Gastrocnemius medialis (tissue), 4 donors: Measurements from ENCODE around the gene ZC3H15. TPM values are rescaled to one million over a fixed set of nuclear protein-coding genes. Genes with fewer than 3 reads are reported as not detected.

Experiments
- ATAC-seq, 2 donors: fragments of 150-250 bp; one replicate each; pipeline ENCODE4 v1.9.1; 2016
- DNase-seq, 2 donors: peaks; one replicate each; pipeline ENCODE4 v3.0.0-alpha.2; 2019
- H3K27ac ChIP-seq, 4 donors: fragments of 200-600 bp; sonication (generic); 1 replicate in 1 of 4; 2 replicates in 3 of 4; pipeline ENCODE4 v1.5.1; 2016 to 2018; ENCODE audit warnings: mild to moderate bottlenecking in 2 of 4, moderate library complexity in 1 of 4
- H3K27me3 ChIP-seq, 3 donors: fragments of 200-600 bp; sonication (generic) in 2 of 3; 1 replicate in 1 of 3; 2 replicates in 2 of 3; pipeline versions ENCODE4 v1.5.1 to v1.6.0; 2016 to 2019; ENCODE audit warnings: mild to moderate bottlenecking in 1 of 3, moderate library complexity in 1 of 3
- H3K36me3 ChIP-seq, 2 donors: fragments of 200-600 bp; sonication (generic) in 1 of 2; one replicate each; pipeline ENCODE4 v1.5.1; 2017 to 2018
- H3K4me1 ChIP-seq, 2 donors: fragments of 200-600 bp; sonication (generic) in 1 of 2; one replicate each; pipeline ENCODE4 v1.5.1; 2016 to 2017; ENCODE audit warnings: mild to moderate bottlenecking in 2 of 2
- H3K4me3 ChIP-seq, 4 donors: fragments of 200-600 bp; sonication (generic) in 3 of 4; 1 replicate in 1 of 4; 2 replicates in 3 of 4; pipeline ENCODE4 v1.5.1; 2016 to 2019; ENCODE audit warnings: mild to moderate bottlenecking in 2 of 4
- H3K9me3 ChIP-seq, 3 donors: fragments of 200-600 bp; sonication (generic) in 2 of 3; 1 replicate in 1 of 3; 2 replicates in 2 of 3; pipeline ENCODE4 v1.5.1; 2016 to 2019
- POLR2A ChIP-seq, 2 donors: fragments of 450-650 bp; IDR thresholded peaks; one replicate each; pipeline ENCODE4 v1.6.1; 2017; ENCODE audit warnings: antibody characterized with exemption in 2 of 2, mild to moderate bottlenecking in 2 of 2, moderate library complexity in 2 of 2
- in situ Hi-C, 4 donors: fragments of 200-750 bp; cut with MboI; loops; one replicate each; pipeline versions ENCODE4 v1.15.0 to v1.8.0; 2017; ENCODE audit warnings: low sequenced_read_pairs in 4 of 4
- intact Hi-C: fragments of 100-400 bp; cut with DNase I; formaldehyde crosslinking; loops from one replicate; pipeline ENCODE4 v1.15.1; 2023; ENCODE audit warnings: low total_unique reads
- total RNA-seq, 4 donors: library from RNA; depleted of rRNA; stranded (reverse); fragments of >200 nt; gene quantifications; one replicate each; pipeline versions ENCODE4 v1.1.0 to v1.2.3, GENCODE V29; 2016
- TF ChIP-seq, protein P1 (sequence below), 5 experiments: fragments of 450-650 bp in 3 of 5; fragments of 200-600 bp in 2 of 5; sonication (generic) in 2 of 5; IDR thresholded peaks in 4 of 5; conservative IDR thresholded peaks in 1 of 5; 1 replicate in 4 of 5; 2 replicates in 1 of 5; pipeline ENCODE4 v1.5.1; 2016 to 2019; ENCODE audit warnings: antibody characterized with exemption in 5 of 5, mild to moderate bottlenecking in 3 of 5, moderate library complexity in 3 of 5

The ZC3H15 gene
- total RNA-seq, 4 donors from 2014 or later = 56.3 to 68.9 (median 63.0) TPM

DNA sequence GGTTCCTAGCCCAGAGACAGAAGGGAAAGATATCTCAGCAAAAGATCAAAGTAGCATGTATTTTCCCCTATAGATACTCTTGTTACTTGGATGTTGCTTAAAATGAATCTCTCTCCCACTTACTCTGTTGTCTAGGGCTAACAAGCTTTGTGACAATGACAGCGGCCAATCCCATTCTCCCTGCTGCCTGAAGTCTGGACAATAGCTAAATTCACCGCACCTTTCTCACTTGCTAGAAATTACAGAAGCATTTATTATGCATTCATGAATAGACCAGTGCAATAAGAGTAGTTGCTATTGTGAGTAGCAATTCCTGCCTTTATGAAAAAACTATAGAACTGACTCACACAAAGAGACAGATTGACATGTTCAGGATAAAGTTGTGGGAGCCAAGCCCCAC is 42.2 kb upstream of the ZC3H15 start:
- H3K27me3 ChIP-seq = no peaks in the 10 kb centered on the region
- H3K27ac ChIP-seq = no peak overlapping the region
- intact Hi-C loops = no loop called here
- H3K4me1 ChIP-seq = peaks cover 0 to 4% of the 10 kb centered on the region in 2 donors
- DNase-seq (no peak), ATAC-seq (no peak)
- in situ Hi-C loops = no loop called here
- H3K9me3 ChIP-seq = no peaks in the 10 kb centered on the region
- TF ChIP-seq, protein P1, sequence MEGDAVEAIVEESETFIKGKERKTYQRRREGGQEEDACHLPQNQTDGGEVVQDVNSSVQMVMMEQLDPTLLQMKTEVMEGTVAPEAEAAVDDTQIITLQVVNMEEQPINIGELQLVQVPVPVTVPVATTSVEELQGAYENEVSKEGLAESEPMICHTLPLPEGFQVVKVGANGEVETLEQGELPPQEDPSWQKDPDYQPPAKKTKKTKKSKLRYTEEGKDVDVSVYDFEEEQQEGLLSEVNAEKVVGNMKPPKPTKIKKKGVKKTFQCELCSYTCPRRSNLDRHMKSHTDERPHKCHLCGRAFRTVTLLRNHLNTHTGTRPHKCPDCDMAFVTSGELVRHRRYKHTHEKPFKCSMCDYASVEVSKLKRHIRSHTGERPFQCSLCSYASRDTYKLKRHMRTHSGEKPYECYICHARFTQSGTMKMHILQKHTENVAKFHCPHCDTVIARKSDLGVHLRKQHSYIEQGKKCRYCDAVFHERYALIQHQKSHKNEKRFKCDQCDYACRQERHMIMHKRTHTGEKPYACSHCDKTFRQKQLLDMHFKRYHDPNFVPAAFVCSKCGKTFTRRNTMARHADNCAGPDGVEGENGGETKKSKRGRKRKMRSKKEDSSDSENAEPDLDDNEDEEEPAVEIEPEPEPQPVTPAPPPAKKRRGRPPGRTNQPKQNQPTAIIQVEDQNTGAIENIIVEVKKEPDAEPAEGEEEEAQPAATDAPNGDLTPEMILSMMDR (IDR thresholded peaks at IDR 0.05 in 4 of 5, conservative IDR thresholded peaks at IDR 0.05 in 1 of 5) = no peak
- no peak for TF ChIP-seq POLR2A (IDR thresholded peaks at IDR 0.05)
- H3K36me3 ChIP-seq = no peaks in the 10 kb centered on the region
- no peak overlapping the region for H3K4me3 ChIP-seq

DNA sequence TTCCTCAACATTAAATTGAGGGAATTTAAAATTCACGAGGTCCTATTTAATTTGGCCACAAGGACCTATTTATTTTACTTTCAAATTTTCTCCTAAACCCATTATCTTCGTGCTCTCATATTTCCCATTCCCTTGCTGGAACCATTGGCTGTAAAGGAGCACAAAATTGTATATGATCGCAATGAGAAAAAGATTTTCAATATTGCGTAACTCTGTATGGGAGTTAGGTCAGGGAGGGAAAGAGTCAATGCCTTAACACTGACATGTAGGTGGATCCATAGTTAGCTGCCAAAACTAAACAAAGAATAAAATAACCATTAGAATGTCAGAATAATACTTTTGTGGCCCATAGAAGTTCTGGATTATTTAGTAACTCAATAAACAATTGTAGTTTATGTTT is 40.6 kb upstream of the ZC3H15 start:
- no peak for TF ChIP-seq POLR2A (IDR thresholded peaks at IDR 0.05)
- TF ChIP-seq, protein P1 (IDR thresholded peaks at IDR 0.05 in 4 of 5, conservative IDR thresholded peaks at IDR 0.05 in 1 of 5) = no peak
- Histone ChIP-seq H3K36me3 (no peaks in the 10 kb centered on the region), H3K27me3 (no peaks in the 10 kb centered on the region), H3K4me3 (no peak overlapping the region), H3K9me3 (no peaks in the 10 kb centered on the region), H3K27ac (no peak overlapping the region), H3K4me1 (peaks cover 0 to 4% of the 10 kb centered on the region in 2 donors)
- intact Hi-C loops (no loop called here), in situ Hi-C loops (no loop called here)
- no peak for ATAC-seq
- no peak for DNase-seq

DNA sequence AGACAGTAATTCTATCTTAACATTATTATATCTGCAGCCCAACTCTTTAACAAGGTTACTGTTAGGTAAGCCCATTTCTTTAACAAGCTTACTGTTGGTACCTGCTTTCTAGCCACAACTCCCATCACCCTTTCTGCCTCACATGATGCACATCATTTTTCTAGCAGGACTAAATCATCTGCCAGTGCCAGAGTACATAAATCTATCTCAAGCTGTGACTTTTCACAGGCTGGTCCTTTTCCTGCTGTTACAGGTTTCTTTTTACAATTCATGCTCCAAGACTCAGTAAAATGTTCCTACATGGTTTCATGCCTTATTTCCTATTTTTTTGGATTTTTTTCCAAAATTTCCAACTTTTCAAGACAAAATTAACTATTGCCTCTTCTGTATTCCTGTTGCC is 30.4 kb upstream of the ZC3H15 start:
- in situ Hi-C loops (no loop called here), intact Hi-C loops (no loop called here)
- DNase-seq = no peak
- Histone ChIP-seq H3K27ac (no peak overlapping the region), H3K36me3 (peaks cover 0 to 11% of the 10 kb centered on the region in 2 donors), H3K9me3 (no peaks in the 10 kb centered on the region), H3K27me3 (no peaks in the 10 kb centered on the region), H3K4me1 (no peaks in the 10 kb centered on the region), H3K4me3 (no peak overlapping the region)
- ATAC-seq = no peak
- no peak for TF ChIP-seq POLR2A (IDR thresholded peaks at IDR 0.05)
- TF ChIP-seq, protein P1 (IDR thresholded peaks at IDR 0.05 in 4 of 5, conservative IDR thresholded peaks at IDR 0.05 in 1 of 5) = no peak

DNA sequence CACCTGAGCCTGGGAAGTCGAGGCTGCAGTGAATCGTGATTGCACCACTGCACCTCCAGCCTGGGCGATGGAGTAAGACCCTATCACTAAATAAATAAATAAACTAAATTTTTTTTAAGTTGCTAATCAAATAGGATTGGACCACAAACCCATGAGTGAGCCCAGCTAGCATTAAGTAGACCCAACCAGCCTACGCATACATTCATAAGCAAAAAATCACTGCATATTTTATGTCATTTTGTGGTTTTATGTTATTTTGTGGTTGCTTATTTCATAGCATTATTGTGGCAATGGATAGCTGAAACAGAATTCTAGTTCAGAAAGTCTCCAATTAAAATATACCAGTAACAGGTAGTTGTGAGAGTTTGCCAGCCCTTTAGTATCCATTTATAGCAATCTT is 29.1 kb upstream of the ZC3H15 start:
- intact Hi-C loops = no loop called here
- Histone ChIP-seq H3K4me3 (no peak overlapping the region), H3K9me3 (no peaks in the 10 kb centered on the region), H3K36me3 (peaks cover 0 to 11% of the 10 kb centered on the region in 2 donors), H3K4me1 (no peaks in the 10 kb centered on the region), H3K27ac (no peak overlapping the region), H3K27me3 (no peaks in the 10 kb centered on the region)
- TF ChIP-seq, protein P1 (IDR thresholded peaks at IDR 0.05 in 4 of 5, conservative IDR thresholded peaks at IDR 0.05 in 1 of 5) = no peak
- no peak for TF ChIP-seq POLR2A (IDR thresholded peaks at IDR 0.05)
- no peak for DNase-seq
- ATAC-seq = no peak
- in situ Hi-C loops = no loop called here

DNA sequence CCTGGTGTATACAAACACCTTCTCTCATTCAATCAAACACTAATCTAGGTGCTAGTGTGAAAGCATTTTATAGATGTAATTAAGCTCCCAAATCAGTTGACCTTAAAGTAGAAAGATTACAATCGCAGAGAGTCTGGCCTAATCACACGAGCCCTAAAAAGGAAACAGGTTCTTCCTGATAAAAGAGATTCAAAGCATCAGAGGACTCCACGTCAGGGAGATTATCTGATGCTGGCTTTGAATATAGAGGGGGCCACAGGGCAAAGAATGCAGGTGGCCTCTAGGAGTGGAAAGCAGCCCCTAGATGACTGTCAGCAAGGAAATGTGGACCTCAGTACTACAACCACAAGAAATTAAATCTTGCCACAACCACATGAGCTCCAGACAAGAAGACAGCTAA is 28.2 kb upstream of the ZC3H15 start:
- Histone ChIP-seq H3K36me3 (peaks cover 0 to 11% of the 10 kb centered on the region in 2 donors), H3K27ac (no peak overlapping the region), H3K4me3 (no peak overlapping the region), H3K27me3 (no peaks in the 10 kb centered on the region), H3K4me1 (no peaks in the 10 kb centered on the region), H3K9me3 (no peaks in the 10 kb centered on the region)
- TF ChIP-seq, protein P1 (IDR thresholded peaks at IDR 0.05 in 4 of 5, conservative IDR thresholded peaks at IDR 0.05 in 1 of 5) = no peak
- no peak for TF ChIP-seq POLR2A (IDR thresholded peaks at IDR 0.05)
- DNase-seq (no peak), ATAC-seq (no peak)
- intact Hi-C loops (no loop called here), in situ Hi-C loops (no loop called here)
